ENCODE results near the gene DOCK4. TPM values are rescaled to one million over a fixed set of nuclear protein-coding genes. Genes with fewer than 3 reads are reported as not detected.

The DOCK4 gene
- total RNA-seq, 1 donor from 2014 or later = 43.5 TPM

GRCh38 chr7:112005205-112005775, 200.9 kb downstream of the DOCK4 start:
- no peaks in the 10 kb centered on the region for H3K36me3 ChIP-seq
- no peak overlapping the region for H3K27ac ChIP-seq
- intact Hi-C loops (cut with DNase I) = no loop called here
- H3K4me1 ChIP-seq = no peaks in the 10 kb centered on the region
- no peak for DNase-seq (ENCODE audit: low spot score in 2 of 2)
- H3K9me3 ChIP-seq = no peaks in the 10 kb centered on the region
- no peak for TF ChIP-seq CTCF (IDR thresholded peaks at IDR 0.05)
- H3K27me3 ChIP-seq = no peaks in the 10 kb centered on the region
- H3K4me3 ChIP-seq = no peak overlapping the region

GRCh38 chr7:112001091-112001826, 204.9 kb downstream of the DOCK4 start:
- no peak for DNase-seq (ENCODE audit: low spot score in 2 of 2)
- no peaks in the 10 kb centered on the region for H3K4me1 ChIP-seq
- TF ChIP-seq CTCF (IDR thresholded peaks at IDR 0.05) = no peak
- no peak overlapping the region for H3K27ac ChIP-seq
- H3K9me3 ChIP-seq = no peaks in the 10 kb centered on the region
- no peak overlapping the region for H3K4me3 ChIP-seq
- intact Hi-C loops (cut with DNase I) = no loop called here
- H3K36me3 ChIP-seq = no peaks in the 10 kb centered on the region
- H3K27me3 ChIP-seq = no peaks in the 10 kb centered on the region

- no peaks in the 10 kb centered on the region for H3K36me3 ChIP-seq
- H3K27ac ChIP-seq = no peak overlapping the region
- intact Hi-C loops (cut with DNase I) = no loop called here
- H3K9me3 ChIP-seq = no peaks in the 10 kb centered on the region
- DNase-seq (ENCODE audit: low spot score in 2 of 2) = no peak
- no peak overlapping the region for H3K4me3 ChIP-seq
- H3K27me3 ChIP-seq = no peaks in the 10 kb centered on the region
- no peaks in the 10 kb centered on the region for H3K4me1 ChIP-seq
- no peak for TF ChIP-seq CTCF (IDR thresholded peaks at IDR 0.05)
Observed at GRCh38 chr7:111998326-111998725, 207.9 kb downstream of the DOCK4 start.

GRCh38 chr7:111997546-111997945, 208.7 kb downstream of the DOCK4 start:
- intact Hi-C loops (cut with DNase I) = no loop called here
- no peak for TF ChIP-seq CTCF (IDR thresholded peaks at IDR 0.05)
- H3K27ac ChIP-seq = no peak overlapping the region
- DNase-seq (ENCODE audit: low spot score in 2 of 2) = no peak
- H3K4me1 ChIP-seq = no peaks in the 10 kb centered on the region
- no peaks in the 10 kb centered on the region for H3K27me3 ChIP-seq
- no peaks in the 10 kb centered on the region for H3K9me3 ChIP-seq
- no peak overlapping the region for H3K4me3 ChIP-seq
- no peaks in the 10 kb centered on the region for H3K36me3 ChIP-seq

GRCh38 chr7:111992601-111993000, 213.6 kb downstream of the DOCK4 start:
- no peaks in the 10 kb centered on the region for H3K4me1 ChIP-seq
- intact Hi-C loops (cut with DNase I) = no loop called here
- no peak overlapping the region for H3K4me3 ChIP-seq
- H3K9me3 ChIP-seq = no peaks in the 10 kb centered on the region
- H3K27me3 ChIP-seq = no peaks in the 10 kb centered on the region
- TF ChIP-seq CTCF (IDR thresholded peaks at IDR 0.05) = no peak
- H3K36me3 ChIP-seq = no peaks in the 10 kb centered on the region
- DNase-seq (ENCODE audit: low spot score in 2 of 2) = no peak
- no peak overlapping the region for H3K27ac ChIP-seq
